Neural cell (in vitro differentiated cells): ENCODE results near the gene GRIA1. TPM values are rescaled to one million over a fixed set of nuclear protein-coding genes. Genes with fewer than 3 reads are reported as not detected.

Experiments used
- H2AFZ ChIP-seq: fragments of 200-600, 300-800 bp; sonication (generic), shearing (Covaris generic); 2 replicates; pipeline ENCODE4 v1.6.0; 2014; ENCODE audit warnings: low read depth, mild to moderate bottlenecking, antibody characterized with exemption, low read length, moderate library complexity
- H3F3A ChIP-seq: fragments of 200-600 bp; shearing (Covaris generic); 2 replicates; pipeline ENCODE4 v1.6.1; 2016; ENCODE audit warnings: mild to moderate bottlenecking, moderate library complexity, mixed read lengths, antibody characterized with exemption, low read length; ENCODE audit not compliant: insufficient read depth, poor library complexity, severe bottlenecking
- H3K27ac ChIP-seq: fragments of 200-600, 300-800 bp; sonication (generic), shearing (Covaris generic); 2 replicates; pipeline ENCODE4 v1.5.1; 2014; ENCODE audit warnings: mild to moderate bottlenecking, low read length, moderate library complexity
- H3K27me3 ChIP-seq: fragments of 300-800, 200-600 bp; sonication (generic), shearing (Covaris generic); 2 replicates; pipeline ENCODE4 v1.6.0; 2014; ENCODE audit warnings: mild to moderate bottlenecking, low read depth, low read length, moderate library complexity; ENCODE audit not compliant: insufficient read depth
- H3K36me3 ChIP-seq: fragments of 300-800, 200-600 bp; sonication (generic), shearing (Covaris generic); 2 replicates; pipeline ENCODE4 v1.5.1; 2014; ENCODE audit warnings: mild to moderate bottlenecking, antibody characterized with exemption, low read length, moderate library complexity; ENCODE audit not compliant: insufficient read depth
- H3K4me2 ChIP-seq: fragments of 300-800, 200-600 bp; sonication (generic), shearing (Covaris generic); 2 replicates; pipeline ENCODE4 v1.6.0; 2014; ENCODE audit warnings: mild to moderate bottlenecking, low read length
- H3K4me3 ChIP-seq: fragments of 300-800, 200-600 bp; sonication (generic), shearing (Covaris generic); 2 replicates; pipeline ENCODE4 v1.5.1; 2014; ENCODE audit warnings: mild to moderate bottlenecking, low read length, moderate library complexity
- H3K79me2 ChIP-seq: fragments of 200-600 bp; shearing (Covaris generic); replicated peaks from 2 replicates; pipeline ENCODE4 v1.6.0; 2014; ENCODE audit warnings: mild to moderate bottlenecking, low read length, moderate library complexity; ENCODE audit not compliant: insufficient read depth
- H3K9ac ChIP-seq: fragments of 300-800, 200-600 bp; sonication (generic), shearing (Covaris generic); 2 replicates; pipeline ENCODE4 v1.6.1; 2016; ENCODE audit warnings: mild to moderate bottlenecking, low read length, mixed read lengths
- H3K9me2 ChIP-seq: fragments of 200-600 bp; shearing (Covaris generic); 2 replicates; pipeline ENCODE4 v1.6.1; 2016; ENCODE audit warnings: mild to moderate bottlenecking, low read length, mixed read lengths; ENCODE audit not compliant: insufficient read depth
- H3K9me3 ChIP-seq: fragments of 200-600, 300-800 bp; sonication (generic), shearing (Covaris generic); 2 replicates; pipeline ENCODE4 v1.6.1; 2016; ENCODE audit warnings: mild to moderate bottlenecking, mixed run types, low read length, moderate library complexity, mixed read lengths
- H4K20me1 ChIP-seq: fragments of 200-600 bp; shearing (Covaris generic); 2 replicates; pipeline ENCODE4 v1.6.1; 2016; ENCODE audit warnings: mild to moderate bottlenecking, mixed run types; ENCODE audit not compliant: insufficient read depth
- EP300 ChIP-seq: fragments of 450-650 bp; conservative IDR thresholded peaks from 2 replicates; pipeline ENCODE4 v1.6.1; 2014; ENCODE audit warnings: antibody characterized with exemption, mild to moderate bottlenecking, moderate library complexity; ENCODE audit not compliant: poor library complexity, severe bottlenecking
- EZH2 ChIP-seq: fragments of 200-600, 300-800 bp; shearing (Covaris generic), sonication (generic); IDR thresholded peaks from 2 replicates; pipeline ENCODE4 v1.6.1; 2014; ENCODE audit warnings: antibody characterized with exemption, low read length, borderline replicate concordance, mild to moderate bottlenecking; ENCODE audit not compliant: insufficient read depth, poor library complexity, severe bottlenecking
- MXI1 ChIP-seq: fragments of 450-650 bp; conservative IDR thresholded peaks from 2 replicates; pipeline ENCODE4 v1.6.1; 2014; ENCODE audit warnings: antibody characterized with exemption, mild to moderate bottlenecking; ENCODE audit not compliant: poor library complexity, severe bottlenecking
- POLR2AphosphoS5 ChIP-seq: IDR thresholded peaks from 2 replicates; pipeline ENCODE4 v1.6.1; 2012
- RAD21 ChIP-seq: fragments of 450-650 bp; conservative IDR thresholded peaks from 2 replicates; pipeline ENCODE4 v1.6.1; 2014; ENCODE audit warnings: antibody characterized with exemption, mild to moderate bottlenecking, moderate library complexity
- SMC3 ChIP-seq: fragments of 450-650 bp; conservative IDR thresholded peaks from 2 replicates; pipeline ENCODE4 v1.6.1; 2014; ENCODE audit warnings: antibody characterized with exemption, mild to moderate bottlenecking, moderate library complexity; ENCODE audit not compliant: poor library complexity
- TAF1 ChIP-seq: IDR thresholded peaks from 2 replicates; pipeline ENCODE4 v1.6.1; 2012; ENCODE audit warnings: low read depth
- polyA plus RNA-seq: library from polyadenylated mRNA; depleted of rRNA; stranded (reverse); fragments of >200 nt; gene quantifications from 2 replicates; pipeline ENCODE4 v1.2.3, GENCODE V29; 2014
- TF ChIP-seq, protein P1 (sequence below): fragments of 450-650 bp; IDR thresholded peaks from 2 replicates; pipeline ENCODE4 v1.5.1; 2014; ENCODE audit warnings: antibody characterized with exemption, mild to moderate bottlenecking, moderate library complexity; ENCODE audit not compliant: poor library complexity, severe bottlenecking
- TF ChIP-seq, protein P2 (sequence below): IDR thresholded peaks from 2 replicates; pipeline ENCODE4 v1.6.1; 2012; ENCODE audit warnings: borderline replicate concordance

GRIA1 gene
- polyA plus RNA-seq, 1 donor from 2014 or later: 59.6 TPM

GRCh38 chr5:153491038-153491744 is 721 bp downstream of the GRIA1 start:
- Histone ChIP-seq H3K36me3 (no peaks in the 10 kb centered on the region), H3K9me3 (no peaks in the 10 kb centered on the region), H3K4me2 (peak overlapping the region; percentile 56), H2AFZ (peak overlapping the region; percentile 52), H3K79me2 (peaks cover 49% of the 10 kb centered on the region), H3K9ac (peak overlapping the region; percentile 80), H3K27ac (peak overlapping the region; percentile 84), H4K20me1 (no peaks in the 10 kb centered on the region), H3K4me3 (peak overlapping the region; percentile 80), H3K27me3 (no peaks in the 10 kb centered on the region), H3K9me2 (no peaks in the 10 kb centered on the region), H3F3A (no peaks in the 10 kb centered on the region)
- TF ChIP-seq EZH2: no peak
- TF ChIP-seq EP300: no peak
- TF ChIP-seq SMC3: no peak

GRCh38 chr5:153491856-153492255 is 1.4 kb downstream of the GRIA1 start:
- Histone ChIP-seq H3K9me2 (no peaks in the 10 kb centered on the region), H4K20me1 (no peaks in the 10 kb centered on the region), H3F3A (no peaks in the 10 kb centered on the region), H3K4me2 (peak overlapping the region; percentile 56), H3K27ac (peak overlapping the region; percentile 84), H3K79me2 (peaks cover 54% of the 10 kb centered on the region), H3K27me3 (no peaks in the 10 kb centered on the region), H3K4me3 (peak overlapping the region; percentile 80), H3K36me3 (no peaks in the 10 kb centered on the region), H3K9ac (peak overlapping the region; percentile 80), H3K9me3 (no peaks in the 10 kb centered on the region), H2AFZ (peak overlapping the region; percentile 30)
- TF ChIP-seq POLR2AphosphoS5 (peak; percentile 3), EZH2 (no peak), SMC3 (no peak)

DNA sequence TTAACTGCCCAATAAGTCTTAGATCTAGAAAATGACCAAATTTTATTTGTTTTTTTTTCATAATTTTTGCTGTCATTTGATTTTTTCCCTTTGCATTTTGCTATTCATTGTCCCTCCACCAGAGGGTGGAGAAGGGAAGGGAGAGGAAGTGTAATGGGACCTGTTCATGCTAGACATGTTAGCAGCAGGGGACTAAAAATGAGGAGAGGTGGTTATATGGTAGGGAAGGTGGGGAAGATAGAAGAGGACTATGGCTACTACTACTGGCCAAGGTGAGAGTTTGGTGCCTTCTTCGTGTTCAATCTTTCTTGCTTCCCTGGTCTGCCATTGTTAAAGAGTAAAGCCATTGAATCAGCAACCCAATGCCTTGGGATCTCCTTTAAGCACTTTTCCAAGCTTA is 6.4 kb downstream of the GRIA1 start:
- Histone ChIP-seq H3K9me3 (no peaks in the 10 kb centered on the region), H3K9me2 (no peaks in the 10 kb centered on the region), H3K79me2 (peaks cover 71% of the 10 kb centered on the region), H3K36me3 (no peaks in the 10 kb centered on the region), H3K4me2 (no peak overlapping the region), H3K27ac (no peak overlapping the region), H3F3A (no peaks in the 10 kb centered on the region), H3K27me3 (no peaks in the 10 kb centered on the region), H2AFZ (no peak overlapping the region), H4K20me1 (no peaks in the 10 kb centered on the region), H3K4me3 (peak overlapping the region; percentile 80), H3K9ac (no peak overlapping the region)
- TF ChIP-seq SMC3 (peak; percentile 74), POLR2AphosphoS5 (no peak), RAD21 (peak; percentile 75), MXI1 (no peak)
- TF ChIP-seq, protein P1, sequence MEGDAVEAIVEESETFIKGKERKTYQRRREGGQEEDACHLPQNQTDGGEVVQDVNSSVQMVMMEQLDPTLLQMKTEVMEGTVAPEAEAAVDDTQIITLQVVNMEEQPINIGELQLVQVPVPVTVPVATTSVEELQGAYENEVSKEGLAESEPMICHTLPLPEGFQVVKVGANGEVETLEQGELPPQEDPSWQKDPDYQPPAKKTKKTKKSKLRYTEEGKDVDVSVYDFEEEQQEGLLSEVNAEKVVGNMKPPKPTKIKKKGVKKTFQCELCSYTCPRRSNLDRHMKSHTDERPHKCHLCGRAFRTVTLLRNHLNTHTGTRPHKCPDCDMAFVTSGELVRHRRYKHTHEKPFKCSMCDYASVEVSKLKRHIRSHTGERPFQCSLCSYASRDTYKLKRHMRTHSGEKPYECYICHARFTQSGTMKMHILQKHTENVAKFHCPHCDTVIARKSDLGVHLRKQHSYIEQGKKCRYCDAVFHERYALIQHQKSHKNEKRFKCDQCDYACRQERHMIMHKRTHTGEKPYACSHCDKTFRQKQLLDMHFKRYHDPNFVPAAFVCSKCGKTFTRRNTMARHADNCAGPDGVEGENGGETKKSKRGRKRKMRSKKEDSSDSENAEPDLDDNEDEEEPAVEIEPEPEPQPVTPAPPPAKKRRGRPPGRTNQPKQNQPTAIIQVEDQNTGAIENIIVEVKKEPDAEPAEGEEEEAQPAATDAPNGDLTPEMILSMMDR: peak; percentile 64

DNA sequence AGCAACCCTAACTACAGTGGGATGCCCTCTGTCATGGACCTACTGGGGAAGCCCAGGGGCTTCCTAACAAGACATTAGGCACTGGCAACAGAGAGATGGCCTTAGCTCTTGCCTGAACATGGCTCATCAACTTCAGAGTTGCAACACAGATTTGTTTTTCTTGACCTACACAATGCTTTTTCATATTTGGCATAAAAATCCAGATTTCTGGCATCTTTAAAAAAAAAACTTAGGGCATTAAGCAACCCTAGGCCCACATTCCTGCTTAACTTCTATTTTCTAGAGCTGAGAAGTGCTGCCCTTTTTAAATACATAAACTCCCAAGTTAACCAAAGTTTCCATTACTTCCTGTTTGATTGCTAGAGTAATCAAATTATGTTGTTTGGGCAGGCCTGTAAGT is 8.0 kb downstream of the GRIA1 start:
- no peak for TF ChIP-seq TAF1
- TF ChIP-seq, protein P2, sequence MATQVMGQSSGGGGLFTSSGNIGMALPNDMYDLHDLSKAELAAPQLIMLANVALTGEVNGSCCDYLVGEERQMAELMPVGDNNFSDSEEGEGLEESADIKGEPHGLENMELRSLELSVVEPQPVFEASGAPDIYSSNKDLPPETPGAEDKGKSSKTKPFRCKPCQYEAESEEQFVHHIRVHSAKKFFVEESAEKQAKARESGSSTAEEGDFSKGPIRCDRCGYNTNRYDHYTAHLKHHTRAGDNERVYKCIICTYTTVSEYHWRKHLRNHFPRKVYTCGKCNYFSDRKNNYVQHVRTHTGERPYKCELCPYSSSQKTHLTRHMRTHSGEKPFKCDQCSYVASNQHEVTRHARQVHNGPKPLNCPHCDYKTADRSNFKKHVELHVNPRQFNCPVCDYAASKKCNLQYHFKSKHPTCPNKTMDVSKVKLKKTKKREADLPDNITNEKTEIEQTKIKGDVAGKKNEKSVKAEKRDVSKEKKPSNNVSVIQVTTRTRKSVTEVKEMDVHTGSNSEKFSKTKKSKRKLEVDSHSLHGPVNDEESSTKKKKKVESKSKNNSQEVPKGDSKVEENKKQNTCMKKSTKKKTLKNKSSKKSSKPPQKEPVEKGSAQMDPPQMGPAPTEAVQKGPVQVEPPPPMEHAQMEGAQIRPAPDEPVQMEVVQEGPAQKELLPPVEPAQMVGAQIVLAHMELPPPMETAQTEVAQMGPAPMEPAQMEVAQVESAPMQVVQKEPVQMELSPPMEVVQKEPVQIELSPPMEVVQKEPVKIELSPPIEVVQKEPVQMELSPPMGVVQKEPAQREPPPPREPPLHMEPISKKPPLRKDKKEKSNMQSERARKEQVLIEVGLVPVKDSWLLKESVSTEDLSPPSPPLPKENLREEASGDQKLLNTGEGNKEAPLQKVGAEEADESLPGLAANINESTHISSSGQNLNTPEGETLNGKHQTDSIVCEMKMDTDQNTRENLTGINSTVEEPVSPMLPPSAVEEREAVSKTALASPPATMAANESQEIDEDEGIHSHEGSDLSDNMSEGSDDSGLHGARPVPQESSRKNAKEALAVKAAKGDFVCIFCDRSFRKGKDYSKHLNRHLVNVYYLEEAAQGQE: no peak
- no peaks in the 10 kb centered on the region for H3K27me3 ChIP-seq
- no peak overlapping the region for H3K4me2 ChIP-seq
- H2AFZ ChIP-seq: no peak overlapping the region
- no peaks in the 10 kb centered on the region for H3F3A ChIP-seq
- no peak overlapping the region for H3K9ac ChIP-seq
- no peak overlapping the region for H3K27ac ChIP-seq
- peaks cover 54% of the 10 kb centered on the region for H3K79me2 ChIP-seq
- no peaks in the 10 kb centered on the region for H3K36me3 ChIP-seq
- H3K9me3 ChIP-seq: no peaks in the 10 kb centered on the region
- H4K20me1 ChIP-seq: no peaks in the 10 kb centered on the region
- no peaks in the 10 kb centered on the region for H3K9me2 ChIP-seq
- H3K4me3 ChIP-seq: no peak overlapping the region
